ENCODE data around the gene PAK1. TPM values are rescaled to one million over a fixed set of nuclear protein-coding genes. Genes with fewer than 3 reads are reported as not detected.

Gene PAK1
- total and polyA plus RNA-seq, 2 of the 8 experiments (the other 6 are each of a cell fraction or from before 2014, with no cell fraction given) = 87.7 to 151 TPM

- no peak for TF ChIP-seq KDM5A (IDR thresholded peaks at IDR 0.05; ENCODE audit: low read length)
Observed at GRCh38 chr11:77418971-77419597, 54.8 kb downstream of the PAK1 start (continued).
